NT2/D1 (cell line): ENCODE results near the gene PLPP7.

ENCODE experiments used
- DNase-seq: peaks from one replicate; pipeline ENCODE4 v3.0.0-alpha.2; 2011; ENCODE audit warnings: low read depth, low spot score
- H3K27me3 ChIP-seq: 2 replicates; pipeline ENCODE4 v1.6.0; 2011; ENCODE audit warnings: mild to moderate bottlenecking; ENCODE audit not compliant: insufficient read length, insufficient read depth
- H3K36me3 ChIP-seq: 2 replicates; pipeline ENCODE4 v1.6.1; 2011; ENCODE audit warnings: mild to moderate bottlenecking, low read length, mixed read lengths; ENCODE audit not compliant: insufficient read depth, insufficient read length
- H3K4me1 ChIP-seq: 2 replicates; pipeline ENCODE4 v1.5.1; 2011; ENCODE audit not compliant: insufficient read depth, insufficient read length
- H3K4me3 ChIP-seq: 2 replicates; pipeline ENCODE4 v1.5.1; 2011; ENCODE audit warnings: low read depth; ENCODE audit not compliant: insufficient read length
- H3K9ac ChIP-seq: 2 replicates; pipeline ENCODE4 v1.6.0; 2011; ENCODE audit warnings: low read depth; ENCODE audit not compliant: insufficient read length
- H3K9me3 ChIP-seq: 2 replicates; pipeline ENCODE4 v1.5.1; 2011; ENCODE audit warnings: mild to moderate bottlenecking, low read length; ENCODE audit not compliant: insufficient read depth
- SUZ12 ChIP-seq: IDR thresholded peaks from 2 replicates; pipeline ENCODE4 v1.6.1; 2011; ENCODE audit not compliant: insufficient read length, insufficient read depth; ENCODE audit errors: extremely low read depth
- YY1 ChIP-seq: IDR thresholded peaks from 2 replicates; pipeline ENCODE4 v1.6.1; 2011; ENCODE audit not compliant: insufficient read length, insufficient read depth
- ZNF274 ChIP-seq: IDR thresholded peaks from 2 replicates; pipeline ENCODE4 v1.6.1; 2011; ENCODE audit warnings: mild to moderate bottlenecking, low read depth, low read length

PLPP7 gene

DNA sequence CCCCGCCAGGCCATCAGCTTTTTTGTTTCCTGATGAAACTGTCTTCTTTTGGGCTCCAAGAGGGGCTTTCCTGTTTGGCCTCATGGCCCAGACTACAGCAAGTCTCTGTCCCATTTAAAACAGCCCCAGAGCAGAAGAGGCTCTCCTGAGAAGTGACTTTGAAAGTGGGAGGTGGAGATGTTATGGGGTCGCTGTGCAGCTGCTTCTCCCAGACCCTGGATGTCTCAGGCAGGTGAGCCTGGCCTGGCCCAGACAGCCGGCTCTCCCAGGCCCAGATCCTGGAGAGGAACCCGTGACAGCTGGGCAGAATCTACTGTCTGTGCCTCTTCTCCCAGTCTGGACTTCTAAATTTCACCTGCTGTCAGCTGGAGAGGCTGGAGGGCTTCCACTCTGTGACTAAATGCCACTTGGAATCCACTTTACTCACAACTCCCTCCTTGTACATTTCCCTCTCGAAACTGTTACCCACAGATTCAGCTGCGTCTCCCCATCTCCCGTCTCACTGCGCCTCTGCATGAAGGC is 33.8 kb upstream of the PLPP7 start:
- no peak for DNase-seq
- TF ChIP-seq YY1 (no peak), ZNF274 (no peak), SUZ12 (no peak)
- Histone ChIP-seq H3K9ac (no peak overlapping the region), H3K4me3 (no peak overlapping the region), H3K36me3 (no peaks in the 10 kb centered on the region), H3K27me3 (no peaks in the 10 kb centered on the region), H3K4me1 (peaks cover 16% of the 10 kb centered on the region), H3K9me3 (no peaks in the 10 kb centered on the region)

DNA sequence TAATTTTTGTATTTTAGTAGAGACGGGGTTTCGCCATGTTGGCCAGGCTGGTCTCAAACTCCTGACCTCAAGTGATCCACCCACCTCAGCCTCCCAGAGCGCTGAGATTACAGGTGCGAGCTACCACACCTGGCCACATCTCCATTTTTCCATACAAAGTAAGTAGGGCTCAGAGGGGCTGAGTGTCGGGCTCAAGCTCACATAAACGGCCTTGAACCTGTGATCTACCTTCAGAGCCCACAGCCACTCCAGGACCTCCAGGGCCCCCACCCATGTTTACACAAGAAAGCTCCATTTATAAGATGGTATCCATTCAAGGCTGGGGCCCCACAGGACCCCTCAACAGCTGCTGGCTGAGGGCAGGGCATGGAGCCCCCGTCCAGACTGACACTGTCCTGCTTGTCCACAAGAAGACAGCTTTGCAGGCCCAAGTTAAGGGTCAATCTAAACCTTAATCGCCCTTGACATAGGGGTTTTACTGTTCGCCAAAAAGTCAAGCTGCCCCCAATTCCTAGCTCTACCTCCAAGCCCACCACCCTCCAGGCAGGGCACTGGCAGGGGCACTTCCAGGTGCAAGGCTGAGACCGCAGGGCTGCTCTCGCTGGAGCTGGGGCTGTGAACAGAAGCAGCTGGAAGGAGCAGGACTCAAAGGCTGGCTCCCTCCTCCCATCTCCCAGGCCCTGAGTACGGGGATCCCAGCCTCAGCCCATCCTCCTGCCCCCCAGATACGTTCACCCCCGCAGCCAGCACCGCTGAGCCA is 32.1 kb upstream of the PLPP7 start:
- no peak overlapping the region for H3K9ac ChIP-seq

DNA sequence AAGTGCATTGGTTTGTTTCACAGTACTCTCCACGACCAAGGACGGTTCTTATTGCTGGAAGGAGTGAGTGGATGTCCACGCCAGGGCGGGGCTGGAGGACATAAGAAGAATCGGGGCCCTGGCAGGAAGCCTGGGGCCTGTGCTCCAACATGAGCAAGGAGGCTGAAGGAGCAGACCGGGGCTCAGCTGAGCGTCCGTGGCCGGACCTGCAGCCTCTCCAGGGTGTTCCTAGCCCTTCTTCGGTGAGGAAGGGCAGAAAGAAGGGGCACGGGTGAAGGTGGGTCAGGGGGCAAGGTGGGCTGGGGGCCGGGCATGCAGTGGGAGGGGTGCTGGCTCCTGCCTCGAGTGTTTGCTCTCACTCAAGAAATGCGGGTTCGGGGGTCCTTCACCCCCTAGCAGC is 31.3 kb upstream of the PLPP7 start:
- no peaks in the 10 kb centered on the region for H3K27me3 ChIP-seq
- no peaks in the 10 kb centered on the region for H3K9me3 ChIP-seq
- H3K4me3 ChIP-seq, result no peak overlapping the region
- no peak overlapping the region for H3K9ac ChIP-seq
- peaks cover 14% of the 10 kb centered on the region for H3K4me1 ChIP-seq
- no peak for DNase-seq
- TF ChIP-seq ZNF274, result no peak
- TF ChIP-seq SUZ12, result no peak
- TF ChIP-seq YY1, result no peak
- H3K36me3 ChIP-seq, result no peaks in the 10 kb centered on the region

More for the DNA sequence above, 32.1 kb upstream of the PLPP7 start:
- Histone ChIP-seq H3K4me3 (no peak overlapping the region), H3K36me3 (no peaks in the 10 kb centered on the region), H3K9me3 (no peaks in the 10 kb centered on the region), H3K27me3 (no peaks in the 10 kb centered on the region), H3K4me1 (peaks cover 14% of the 10 kb centered on the region)
- TF ChIP-seq YY1, result no peak
- TF ChIP-seq ZNF274, result no peak
- TF ChIP-seq SUZ12, result no peak
- no peak for DNase-seq

DNA sequence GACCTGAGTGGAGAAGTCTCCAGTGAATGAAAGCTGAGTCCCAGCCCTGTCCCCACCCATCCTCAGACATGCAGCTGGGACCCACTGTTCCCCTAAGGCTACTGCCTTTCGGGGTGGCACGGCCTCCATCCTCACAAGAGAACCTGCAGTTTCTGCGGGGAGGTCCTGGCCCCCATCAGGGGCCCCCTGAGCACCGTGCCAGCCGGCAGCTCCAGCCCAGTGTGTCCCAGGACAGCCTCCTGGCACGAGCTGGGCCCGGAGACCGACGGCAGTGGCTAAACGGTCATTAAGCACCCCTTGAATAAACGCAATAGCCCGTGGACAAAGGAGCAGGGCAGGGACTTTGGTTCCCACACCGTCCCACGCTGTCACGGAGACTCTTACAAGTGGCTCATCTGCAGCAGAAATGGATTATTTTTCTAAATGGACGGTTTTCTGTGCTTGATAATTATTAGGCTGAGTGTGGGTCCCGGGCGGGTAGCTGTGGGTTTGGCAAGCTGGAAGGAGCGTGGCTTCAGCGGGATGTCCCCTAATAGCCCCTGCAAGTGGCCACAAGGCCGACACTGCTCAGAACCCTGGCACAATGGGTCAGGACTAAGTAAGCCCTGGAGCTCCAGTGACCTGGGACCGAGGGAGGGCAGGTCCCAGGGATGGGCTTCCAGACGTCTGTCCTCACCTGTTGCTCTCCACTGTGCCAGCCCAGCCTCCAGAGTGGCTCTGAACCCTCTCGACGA is 30.7 kb upstream of the PLPP7 start:
- no peak for TF ChIP-seq ZNF274
- no peak for TF ChIP-seq YY1
- TF ChIP-seq SUZ12, result no peak
- H3K4me1 ChIP-seq, result peaks cover 14% of the 10 kb centered on the region
- no peak overlapping the region for H3K4me3 ChIP-seq
- H3K27me3 ChIP-seq, result no peaks in the 10 kb centered on the region
- DNase-seq, result no peak
- H3K9me3 ChIP-seq, result no peaks in the 10 kb centered on the region
- H3K9ac ChIP-seq, result no peak overlapping the region
- no peaks in the 10 kb centered on the region for H3K36me3 ChIP-seq

DNA sequence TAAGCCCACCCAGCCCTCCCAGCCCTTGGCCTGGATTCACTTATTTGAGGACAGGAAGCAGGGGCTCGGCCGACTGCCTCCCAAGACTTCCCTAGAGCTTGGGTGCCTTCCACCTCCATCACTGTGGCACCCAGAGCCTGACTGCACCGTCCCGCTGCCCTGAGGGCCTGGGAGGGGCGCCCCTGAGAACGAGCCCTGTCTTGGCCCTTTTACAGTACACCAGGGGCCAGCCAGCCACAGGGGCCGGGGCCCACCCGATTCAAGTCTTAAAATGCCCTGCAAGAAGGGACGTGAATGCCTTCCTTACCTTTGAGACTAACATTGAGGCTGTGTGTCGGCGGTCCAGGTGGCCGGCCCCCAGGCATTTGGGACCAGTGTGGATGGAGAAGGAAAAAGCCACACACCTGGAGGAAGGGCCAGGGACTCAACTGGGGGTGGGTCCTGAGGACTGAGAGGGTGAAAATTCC is 30.1 kb upstream of the PLPP7 start:
- TF ChIP-seq YY1 (no peak), SUZ12 (no peak), ZNF274 (no peak)
- Histone ChIP-seq H3K9ac (no peak overlapping the region), H3K4me3 (no peak overlapping the region), H3K9me3 (no peaks in the 10 kb centered on the region), H3K4me1 (peaks cover 14% of the 10 kb centered on the region), H3K27me3 (no peaks in the 10 kb centered on the region), H3K36me3 (no peaks in the 10 kb centered on the region)
- no peak for DNase-seq

DNA sequence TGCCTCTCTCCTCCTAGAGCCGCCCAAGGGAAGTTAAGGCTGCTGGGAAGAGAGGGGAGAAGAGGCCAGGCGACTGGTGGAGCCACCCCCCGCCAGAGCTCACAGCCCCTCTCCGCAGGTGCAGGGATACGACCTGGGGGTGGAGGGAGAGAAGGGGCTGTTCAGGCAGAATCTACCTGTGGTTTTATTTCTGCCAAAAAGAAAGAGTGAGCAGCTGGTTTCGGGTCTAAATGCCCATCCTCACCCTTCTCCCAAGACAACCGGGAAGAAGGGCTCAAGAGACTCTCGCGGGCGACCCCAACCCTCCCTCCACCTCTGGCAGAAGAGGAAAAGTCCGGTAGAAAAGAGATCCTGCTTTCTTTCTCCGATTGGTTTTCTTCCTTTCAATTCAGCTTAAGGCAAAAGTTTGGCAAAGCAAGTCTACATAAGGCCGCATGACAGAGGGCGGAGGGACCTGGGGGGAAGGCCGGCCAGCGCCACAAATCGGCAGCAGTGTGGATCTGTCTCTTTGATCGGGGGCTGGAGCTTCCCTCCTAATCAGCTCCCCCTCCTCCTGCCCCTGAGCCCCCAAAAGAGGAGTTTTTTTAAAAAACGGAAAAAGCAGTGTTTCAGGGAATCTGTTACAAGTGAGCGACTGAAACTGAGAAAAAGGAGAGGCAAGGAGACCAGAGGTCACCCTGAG is 29.5 kb upstream of the PLPP7 start:
- Histone ChIP-seq H3K36me3 (no peaks in the 10 kb centered on the region), H3K4me3 (no peak overlapping the region), H3K4me1 (peaks cover 14% of the 10 kb centered on the region), H3K27me3 (no peaks in the 10 kb centered on the region), H3K9me3 (no peaks in the 10 kb centered on the region), H3K9ac (no peak overlapping the region)
- DNase-seq, result no peak
- TF ChIP-seq YY1, result no peak
- no peak for TF ChIP-seq SUZ12
- no peak for TF ChIP-seq ZNF274
